Right renal pelvis (tissue), 4 donors: ENCODE measurements around the gene PIM1. TPM values are rescaled to one million over a fixed set of nuclear protein-coding genes. Genes with fewer than 3 reads are reported as not detected.

ENCODE experiments used
- DNase-seq, 4 donors: peaks; one replicate each; pipeline ENCODE4 v3.0.0-alpha.2; 2013; ENCODE audit warnings: low read depth in 4 of 4, low spot score in 3 of 4, missing footprints in 1 of 4
- polyA plus RNA-seq, 4 donors: library from polyadenylated mRNA; unstranded; fragments of 120-200 nt; gene quantifications; one replicate each; pipeline ENCODE4 v1.2.1, GENCODE V29; 2013; ENCODE audit not compliant: insufficient read length in 4 of 4

The PIM1 gene
- polyA plus RNA-seq, 4 donors: 22.5 to 25.9 (median 25.6) TPM

GRCh38 chr6:37212268-37212667, 42.3 kb downstream of the PIM1 start:
- no peak for DNase-seq

GRCh38 chr6:37218061-37218460, 48.1 kb downstream of the PIM1 start:
- no peak for DNase-seq

- no peak for DNase-seq
These were observed 48.6 kb downstream of the PIM1 start for GRCh38 chr6:37218511-37218910.

GRCh38 chr6:37221585-37222124, 51.7 kb downstream of the PIM1 start:
- DNase-seq: no peak

- peak; percentile 70 to 86 (median 80) for DNase-seq
These were observed 52.4 kb downstream of the PIM1 start for GRCh38 chr6:37222125-37222967.

- DNase-seq: no peak
These were observed 53.0 kb downstream of the PIM1 start for GRCh38 chr6:37222992-37223391.

Other genes with a start within 250 kb of the PIM1 start
- gene PI16, start 215.4 kb upstream of the PIM1 start, polyA plus RNA-seq: 1 to 10 TPM; 1.8 to 9.7 (median 2.5) TPM
- 100 to 1,000 TPM; 156 to 193 (median 165) TPM for gene MTCH1, start 184.0 kb upstream of the PIM1 start, polyA plus RNA-seq
- 1 to 10 TPM; 1.4 to 2.6 (median 1.7) TPM for gene FGD2, start 164.5 kb upstream of the PIM1 start, polyA plus RNA-seq
- 10 to 100 TPM; 13.9 to 15.2 (median 14.3) TPM for gene TBC1D22B, start 87.6 kb downstream of the PIM1 start, polyA plus RNA-seq
- gene TMEM217, start 88.0 kb downstream of the PIM1 start, polyA plus RNA-seq: 1 to 10 TPM; 1.1 to 2.2 (median 1.6) TPM
- 10 to 100 TPM; 25.9 to 28.8 (median 27.8) TPM for gene RNF8, start 183.8 kb downstream of the PIM1 start, polyA plus RNA-seq